ENCODE measurements around the gene CKAP2L. TPM values are rescaled to one million over a fixed set of nuclear protein-coding genes. Genes with fewer than 3 reads are reported as not detected.
"Not testable (repeated sequence)": the region's sequence is repeated elsewhere in the genome, so short reads cannot be mapped to it uniquely, and the experiment has no call there.

CKAP2L gene
- total RNA-seq, 1 donor from 2014 or later, result 0.30 TPM

DNA sequence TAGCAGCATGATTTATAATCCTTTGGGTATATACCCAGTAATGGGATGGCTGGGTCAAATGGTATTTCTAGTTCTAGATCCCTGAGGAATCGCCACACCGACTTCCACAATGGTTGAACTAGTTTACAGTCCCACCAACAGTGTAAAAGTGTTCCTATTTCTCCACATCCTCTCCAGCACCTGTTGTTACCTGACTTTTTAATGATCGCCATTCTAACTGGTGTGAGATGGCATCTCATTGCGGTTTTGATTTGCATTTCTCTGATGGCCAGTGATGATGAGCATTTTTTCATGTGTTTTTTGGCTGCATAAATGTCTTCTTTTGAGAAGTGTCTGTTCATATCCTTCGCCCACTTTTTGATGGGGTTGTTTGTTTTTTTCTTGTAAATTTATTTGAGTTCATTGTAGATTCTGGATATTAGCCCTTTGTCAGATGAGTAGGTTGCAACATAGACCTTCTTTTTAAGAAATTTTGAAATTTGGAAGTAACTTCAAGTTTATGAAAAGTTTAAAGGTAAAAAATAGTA lies 47.5 kb downstream of the CKAP2L start:
- ATAC-seq (ENCODE audit: poor library complexity); DNase-seq; intact Hi-C loops (cut with DNase I): not testable (repeated sequence)

DNA sequence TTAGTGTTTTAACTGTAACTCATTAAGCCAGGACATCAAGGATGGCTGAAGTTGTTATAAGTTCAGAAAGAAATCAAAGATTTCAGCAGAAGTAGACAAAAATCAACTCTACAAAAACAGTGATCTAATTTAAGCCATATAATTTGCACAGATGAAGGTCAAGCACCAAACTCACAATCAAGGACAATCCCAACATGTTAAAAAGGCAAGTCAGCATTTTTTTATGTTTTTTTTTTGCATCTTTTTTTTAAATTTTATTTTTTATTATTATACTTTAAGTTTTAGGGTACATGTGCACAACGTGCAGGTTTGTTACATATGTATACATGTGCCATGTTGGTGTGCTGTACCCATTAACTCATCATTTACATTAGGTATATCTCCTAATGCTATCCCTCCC lies 48.3 kb downstream of the CKAP2L start:
- ATAC-seq (ENCODE audit: poor library complexity); intact Hi-C loops (cut with DNase I); DNase-seq: not testable (repeated sequence)

DNA sequence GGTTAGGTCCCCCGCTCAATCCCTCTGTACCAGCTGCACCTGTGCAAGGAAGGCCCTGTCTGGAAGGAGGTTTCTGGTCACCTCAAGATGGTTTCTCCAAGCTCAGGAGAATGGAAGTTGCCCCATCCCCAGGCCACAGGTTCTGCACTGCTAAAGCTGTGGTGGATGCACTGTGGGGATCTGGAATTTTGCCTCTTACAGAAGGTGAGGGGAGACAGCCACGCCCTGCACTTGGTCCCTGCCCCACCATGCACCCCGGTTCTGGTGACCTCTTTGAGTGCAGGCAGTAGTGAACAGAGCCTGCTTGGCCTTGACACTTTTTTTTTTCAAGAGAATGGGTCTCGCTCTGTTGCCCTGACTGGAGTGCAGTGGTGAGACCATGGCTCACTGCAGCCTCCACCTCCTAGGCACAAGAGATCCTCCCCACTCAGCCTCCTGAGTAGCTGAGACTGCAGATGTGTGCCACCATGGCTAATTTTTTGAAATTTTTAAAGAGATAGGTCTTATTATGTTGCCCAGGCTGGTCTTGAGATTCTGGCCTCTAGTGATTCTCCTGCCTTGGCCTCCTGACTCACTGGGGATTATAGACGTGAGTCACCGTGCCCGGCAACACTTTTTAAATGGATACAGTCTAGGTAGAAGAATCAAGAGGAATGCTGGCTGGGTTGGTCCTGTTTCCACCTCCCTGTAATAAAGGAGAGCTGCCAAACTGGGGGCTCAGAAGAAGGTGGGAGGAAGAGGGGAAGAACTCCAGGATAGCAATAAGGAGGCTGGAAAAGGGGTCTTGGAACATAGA lies 49.4 kb downstream of the CKAP2L start:
- no peak for ATAC-seq (ENCODE audit: poor library complexity)
- DNase-seq, result no peak
- intact Hi-C loops (cut with DNase I), result no loop called here

DNA sequence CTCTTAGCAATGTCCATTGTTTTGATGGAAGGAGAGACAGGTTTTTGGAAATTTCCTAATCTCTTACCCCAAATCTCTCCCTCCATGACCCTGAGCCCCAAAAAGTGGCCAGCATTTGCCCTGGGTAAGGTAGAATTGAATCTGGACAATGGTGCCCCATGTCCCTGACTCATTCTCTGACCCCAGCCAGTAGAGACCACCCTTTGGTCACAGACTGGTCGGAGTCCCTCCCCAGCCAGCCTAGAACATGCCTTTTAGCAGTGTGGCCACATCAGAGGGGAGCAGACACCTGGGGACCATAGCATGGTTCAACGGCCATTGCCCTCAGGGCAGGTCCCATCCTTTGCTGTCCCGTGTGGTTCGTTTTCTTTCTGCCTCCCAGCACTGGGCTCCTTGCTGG lies 50.1 kb downstream of the CKAP2L start:
- ATAC-seq (ENCODE audit: poor library complexity) (no peak), DNase-seq (no peak)
- intact Hi-C loops (cut with DNase I), result no loop called here

DNA sequence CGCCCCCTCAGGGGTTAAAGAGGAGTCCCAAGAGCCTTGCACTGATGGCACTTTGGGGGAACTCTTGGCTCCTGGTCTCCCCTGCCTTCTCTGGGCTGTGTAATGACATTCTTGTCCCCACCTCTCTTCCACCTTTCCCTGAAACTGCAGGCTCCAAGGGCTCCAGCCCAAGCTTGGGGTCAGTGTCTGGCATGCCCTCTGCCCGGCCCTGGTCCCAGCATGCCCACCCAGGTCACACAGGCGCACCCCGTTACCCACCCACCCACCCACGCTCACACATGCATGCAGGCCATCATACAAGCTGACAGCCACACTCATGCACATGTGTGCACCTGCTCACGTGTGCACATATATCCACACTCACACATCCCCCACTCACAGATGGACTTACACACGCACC lies 50.5 kb downstream of the CKAP2L start:
- ATAC-seq (ENCODE audit: poor library complexity) (no peak), DNase-seq (no peak)
- intact Hi-C loops (cut with DNase I), result no loop called here

DNA sequence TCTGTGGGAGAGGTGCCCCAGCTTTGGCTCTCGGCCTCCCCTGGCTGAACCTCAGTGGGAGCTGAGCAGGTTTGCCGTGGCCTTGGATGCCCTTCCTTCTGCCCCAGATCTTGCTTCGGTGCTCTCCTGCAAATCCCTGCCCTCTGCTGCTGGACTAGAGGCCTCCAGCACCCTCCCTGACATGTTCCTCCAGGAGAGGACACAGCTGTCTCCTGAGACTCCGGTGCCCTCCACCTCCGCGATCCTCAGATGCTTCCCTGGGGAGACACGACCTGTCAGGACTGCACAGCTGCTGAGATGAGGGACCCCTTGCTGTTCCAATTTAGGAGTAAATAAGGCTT lies 50.9 kb downstream of the CKAP2L start:
- intact Hi-C loops (cut with DNase I), result no loop called here
- DNase-seq (no peak), ATAC-seq (ENCODE audit: poor library complexity) (no peak)

DNA sequence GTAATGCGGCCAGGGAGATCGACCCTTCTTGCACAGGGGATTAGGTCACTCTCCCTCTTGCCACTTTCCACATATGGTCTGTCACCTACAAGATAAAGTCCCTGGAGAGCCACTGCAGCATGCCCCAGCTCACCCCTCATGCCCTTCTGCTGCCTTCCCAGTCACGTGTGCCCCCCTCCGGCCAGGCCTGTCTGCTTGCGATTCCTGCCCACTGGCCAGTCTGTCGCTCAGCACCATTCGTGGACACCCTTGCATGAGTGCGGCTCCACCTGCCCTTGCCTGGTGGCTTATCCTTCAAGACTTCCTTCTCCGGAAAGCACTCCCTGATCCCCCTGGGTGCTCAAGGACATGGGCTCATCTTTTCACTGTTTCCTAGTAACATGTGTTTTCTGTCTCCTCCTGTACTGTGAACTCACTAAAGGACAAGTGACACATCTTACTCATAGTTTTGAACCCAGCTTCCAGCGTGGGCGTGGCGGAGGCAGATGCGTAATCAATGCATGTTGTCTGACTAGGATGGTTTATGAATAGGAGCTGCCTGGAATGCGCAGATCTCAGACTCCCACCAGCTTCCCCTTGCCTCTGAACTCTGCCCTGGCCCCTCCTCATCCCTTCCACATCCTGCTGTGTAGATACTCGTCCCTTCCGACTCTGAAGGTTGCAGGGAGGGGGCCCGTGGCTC lies 51.4 kb downstream of the CKAP2L start:
- intact Hi-C loops (cut with DNase I), result no loop called here
- ATAC-seq (ENCODE audit: poor library complexity) (no peak), DNase-seq (no peak)

DNA sequence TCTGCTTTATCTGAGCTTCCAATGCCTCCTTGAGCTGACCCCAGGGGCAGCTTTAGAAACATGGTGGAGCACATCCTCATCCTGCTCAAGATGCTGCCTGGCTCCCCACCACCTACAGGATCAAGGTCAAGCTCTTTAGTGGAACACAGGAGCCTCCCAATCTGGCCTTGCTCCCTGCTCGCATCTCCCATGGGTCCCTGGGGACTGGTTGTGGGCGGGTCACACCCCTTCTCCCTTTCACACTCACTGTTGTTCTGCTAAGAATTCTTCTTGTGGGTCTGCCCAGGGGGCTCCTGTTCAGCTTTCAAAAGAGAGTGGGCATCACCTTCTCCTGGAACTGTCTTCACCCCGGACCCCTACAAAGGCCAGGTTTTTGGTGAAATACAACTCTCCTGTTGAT lies 51.9 kb downstream of the CKAP2L start:
- no peak for DNase-seq
- no peak for ATAC-seq (ENCODE audit: poor library complexity)
- intact Hi-C loops (cut with DNase I), result no loop called here

DNA sequence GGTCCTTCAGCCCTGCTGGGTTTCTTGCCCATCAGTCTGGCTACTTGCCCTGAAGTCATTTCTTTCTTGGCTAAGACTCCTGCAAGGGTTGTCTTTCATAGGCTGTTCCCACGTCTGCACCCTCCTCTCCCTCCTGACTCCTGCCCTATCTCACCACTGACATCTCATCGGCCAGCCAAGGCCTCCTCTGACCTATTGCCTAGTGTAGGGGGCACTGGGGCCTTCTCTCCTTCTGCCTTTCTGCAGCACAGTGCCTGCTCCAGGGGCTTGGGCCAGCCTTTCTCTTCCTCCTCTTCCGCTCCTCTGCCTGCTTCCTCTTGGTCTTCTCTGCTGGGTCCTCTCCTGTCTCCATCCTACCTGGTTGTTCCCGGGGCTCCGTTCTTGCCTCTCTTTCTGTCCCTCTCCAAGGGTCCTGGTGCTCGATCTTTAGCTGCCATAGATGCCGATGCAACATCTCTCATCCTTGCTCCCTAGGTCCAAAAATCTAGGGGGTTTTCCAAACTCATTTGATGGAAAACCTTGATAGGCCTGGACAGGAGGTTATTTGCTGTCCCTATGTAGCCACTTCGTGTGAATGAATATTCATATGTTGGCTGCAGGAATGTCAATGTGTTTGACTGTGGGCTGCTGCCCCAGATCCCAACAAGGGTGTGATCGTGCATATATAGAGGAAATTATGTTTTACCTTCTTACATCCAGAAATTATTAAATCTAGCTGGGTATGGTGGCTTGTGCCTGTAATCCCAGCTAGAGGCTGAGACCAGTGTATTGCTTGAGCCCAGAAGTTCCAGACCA lies 53.3 kb downstream of the CKAP2L start:
- DNase-seq, result no peak
- intact Hi-C loops (cut with DNase I), result no loop called here
- ATAC-seq (ENCODE audit: poor library complexity), result no peak

DNA sequence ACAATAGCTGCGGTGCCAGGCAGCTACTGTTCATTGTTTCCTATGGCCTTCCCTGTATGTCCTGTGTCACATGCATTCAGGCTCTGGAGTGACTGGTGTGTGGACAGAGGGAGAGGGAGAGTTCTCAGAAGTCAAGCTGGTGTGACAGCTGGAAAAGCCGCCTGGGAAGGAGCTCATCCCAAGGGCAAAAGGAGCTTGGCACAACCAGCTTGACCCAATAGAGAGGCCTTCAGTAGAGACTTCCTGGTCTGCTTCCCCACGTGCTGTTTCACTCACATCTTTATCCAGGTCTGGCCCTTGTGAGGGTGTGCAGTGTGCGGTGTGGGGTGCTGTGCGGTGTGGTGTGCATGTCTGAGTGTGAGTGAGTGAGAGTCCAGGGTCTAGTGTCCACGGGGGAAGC lies 54.7 kb downstream of the CKAP2L start:
- ATAC-seq (ENCODE audit: poor library complexity), result no peak
- intact Hi-C loops (cut with DNase I), result no loop called here
- DNase-seq, result no peak

DNA sequence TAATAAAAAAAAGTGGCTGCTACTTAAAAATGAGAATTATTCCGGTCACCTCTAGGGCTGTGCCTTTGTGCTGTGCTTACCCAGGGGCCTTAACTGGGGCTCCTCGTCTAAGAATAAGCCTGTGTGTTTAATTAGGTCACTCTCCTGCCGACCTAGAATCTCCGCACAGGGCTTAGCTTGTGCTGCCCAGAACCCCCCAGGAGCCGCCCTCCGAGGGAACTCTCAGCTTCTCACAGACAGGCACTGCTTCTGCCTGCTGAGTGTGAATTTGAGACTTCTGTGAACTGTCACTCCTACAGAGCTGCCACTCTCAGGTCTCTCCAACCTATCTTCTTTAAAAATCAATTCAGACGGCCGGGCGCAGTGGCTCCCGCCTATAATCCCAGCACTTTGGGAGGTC lies 55.4 kb downstream of the CKAP2L start:
- no peak for ATAC-seq (ENCODE audit: poor library complexity)
- intact Hi-C loops (cut with DNase I), result no loop called here
- DNase-seq, result no peak

DNA sequence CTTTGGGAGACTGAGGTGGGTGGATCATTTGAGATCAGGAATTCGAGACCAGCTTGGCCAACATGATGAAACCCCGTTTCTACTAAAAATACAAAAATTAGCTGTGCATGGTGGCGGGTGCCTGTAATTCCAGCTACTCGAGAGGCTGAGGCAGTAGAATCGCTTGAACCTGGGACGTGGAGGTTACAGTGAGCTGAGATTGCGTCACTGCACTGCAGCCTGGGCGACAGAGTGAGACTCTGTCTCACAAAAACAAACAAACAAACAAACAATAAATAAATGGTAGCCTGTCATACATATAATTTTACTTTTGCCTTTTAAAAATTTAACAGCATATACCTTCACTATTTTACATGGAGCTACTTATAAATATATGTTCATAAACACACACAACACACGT lies 57.5 kb downstream of the CKAP2L start:
- ATAC-seq (ENCODE audit: poor library complexity); intact Hi-C loops (cut with DNase I); DNase-seq: not testable (repeated sequence)

DNA sequence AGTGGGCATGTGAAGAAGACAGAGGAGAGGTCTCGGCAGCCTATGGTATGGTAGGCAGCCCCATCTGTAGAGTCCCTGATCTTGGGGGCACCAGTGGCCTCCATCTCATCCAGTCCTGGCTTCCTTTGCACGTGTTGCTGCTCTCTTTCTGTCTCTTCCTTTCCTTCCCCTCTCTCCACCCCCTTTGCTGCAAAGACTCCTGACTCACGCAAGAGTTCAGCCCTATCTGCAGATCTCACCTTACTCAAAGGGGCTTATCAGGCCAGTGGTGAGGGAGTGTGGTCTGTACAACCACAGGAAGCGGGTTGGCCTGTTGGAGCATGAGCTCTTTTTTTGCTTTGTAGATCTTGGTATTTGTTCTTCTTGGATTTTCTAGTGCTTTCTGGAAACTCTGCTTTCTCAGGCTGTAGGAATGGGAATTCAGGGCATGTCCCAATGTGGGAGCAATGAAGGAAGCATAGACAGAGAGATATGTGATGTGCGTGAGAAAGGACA lies 58.2 kb downstream of the CKAP2L start:
- DNase-seq, result no peak
- ATAC-seq (ENCODE audit: poor library complexity), result no peak
- intact Hi-C loops (cut with DNase I), result no loop called here

DNA sequence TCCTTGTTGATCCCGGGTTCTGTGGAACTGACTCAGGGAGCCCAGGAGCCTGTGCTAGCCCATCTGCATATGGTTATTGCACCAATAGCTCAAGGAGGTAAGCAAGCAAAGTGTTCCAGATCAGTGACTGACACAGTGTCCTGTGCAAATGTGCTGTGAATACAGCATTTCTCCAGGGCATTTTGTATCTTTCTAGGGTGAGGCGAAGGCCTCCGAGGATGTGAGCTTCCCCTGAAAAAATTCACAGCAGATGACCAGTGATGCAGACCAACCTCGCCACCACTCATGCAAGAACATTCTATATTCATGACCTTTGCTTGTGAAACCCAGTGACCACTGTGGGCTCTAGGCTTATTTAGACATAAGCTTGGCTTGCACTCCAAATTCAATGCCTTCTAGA lies 58.8 kb downstream of the CKAP2L start:
- DNase-seq, result no peak
- intact Hi-C loops (cut with DNase I), result no loop called here
- ATAC-seq (ENCODE audit: poor library complexity), result no peak

DNA sequence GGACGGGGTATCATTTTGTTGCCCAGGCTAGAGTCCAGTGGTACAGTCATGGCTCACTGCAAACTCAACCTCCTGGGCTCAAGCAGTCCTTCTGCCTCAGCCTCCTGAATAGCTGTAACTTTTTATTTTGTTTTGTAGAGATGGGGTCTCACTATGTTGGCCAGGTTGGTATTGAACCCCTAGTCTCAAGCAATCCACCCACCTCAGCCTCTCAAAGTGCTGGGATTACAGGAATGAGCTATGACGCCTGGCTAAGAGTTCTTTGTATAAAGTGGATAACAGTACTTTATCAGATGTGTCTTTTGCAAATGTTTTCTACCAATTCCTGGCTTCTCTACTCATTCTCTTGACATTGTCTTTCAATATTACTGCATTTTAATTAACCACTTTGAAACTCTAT lies 60.7 kb downstream of the CKAP2L start:
- intact Hi-C loops (cut with DNase I), result no loop called here
- ATAC-seq (ENCODE audit: poor library complexity), result no peak

DNA sequence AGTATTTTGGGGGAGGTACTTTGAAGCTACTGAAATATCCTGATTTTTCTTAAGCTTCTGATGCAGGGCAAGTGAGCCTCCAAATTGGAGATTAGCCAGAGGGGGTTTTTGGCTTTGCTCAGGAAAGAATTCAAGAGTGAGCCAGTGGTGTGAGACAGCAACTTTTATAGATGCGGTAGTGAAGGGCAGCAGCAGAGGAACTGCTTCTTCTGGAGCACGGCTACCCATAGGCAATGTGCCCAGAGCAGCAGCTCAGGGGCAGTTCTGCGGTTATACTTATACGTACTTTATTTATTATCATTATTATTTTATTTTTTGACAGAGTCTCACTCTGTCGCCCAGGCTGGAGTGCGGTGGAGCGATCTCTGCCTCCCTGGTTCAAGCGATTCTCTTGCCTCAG lies 63.4 kb downstream of the CKAP2L start:
- DNase-seq, result no peak
- peak; percentile 71 for ATAC-seq (ENCODE audit: poor library complexity)
- intact Hi-C loops (cut with DNase I), result no loop called here

More for the DNA sequence above, 60.7 kb downstream of the CKAP2L start:
- DNase-seq, result no peak

DNA sequence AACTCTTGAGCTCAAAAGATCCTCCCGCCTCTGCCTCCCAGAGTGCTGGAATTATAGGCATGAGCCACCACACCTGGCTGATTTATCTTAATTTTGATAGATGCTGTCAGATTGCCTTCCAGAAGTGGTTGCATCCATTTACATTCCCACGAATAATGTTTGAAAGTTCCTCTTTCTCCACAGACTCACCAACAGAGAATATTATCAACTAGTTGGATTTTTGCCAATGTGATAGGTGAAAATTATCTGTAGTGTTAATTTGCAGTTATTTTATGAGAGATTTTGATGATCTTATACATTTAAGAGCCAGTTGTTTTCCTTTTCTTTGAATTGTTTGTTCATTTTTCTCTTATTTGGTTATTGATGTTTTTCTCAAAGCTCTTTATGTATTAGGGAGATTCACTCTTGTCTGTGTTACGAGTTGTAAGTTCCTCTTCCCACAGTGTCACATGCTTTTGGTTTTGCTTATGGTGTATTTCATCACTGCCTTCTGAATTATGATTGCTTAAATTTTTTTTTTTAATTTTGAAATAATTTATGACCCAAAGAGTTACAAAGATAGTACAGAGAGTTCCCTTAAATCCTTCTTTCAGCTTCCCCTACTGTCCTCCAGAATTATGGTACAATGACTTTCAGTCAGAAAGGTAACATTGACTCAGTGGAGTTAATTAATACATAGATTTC lies 64.3 kb downstream of the CKAP2L start:
- intact Hi-C loops (cut with DNase I), result no loop called here
- no peak for DNase-seq

DNA sequence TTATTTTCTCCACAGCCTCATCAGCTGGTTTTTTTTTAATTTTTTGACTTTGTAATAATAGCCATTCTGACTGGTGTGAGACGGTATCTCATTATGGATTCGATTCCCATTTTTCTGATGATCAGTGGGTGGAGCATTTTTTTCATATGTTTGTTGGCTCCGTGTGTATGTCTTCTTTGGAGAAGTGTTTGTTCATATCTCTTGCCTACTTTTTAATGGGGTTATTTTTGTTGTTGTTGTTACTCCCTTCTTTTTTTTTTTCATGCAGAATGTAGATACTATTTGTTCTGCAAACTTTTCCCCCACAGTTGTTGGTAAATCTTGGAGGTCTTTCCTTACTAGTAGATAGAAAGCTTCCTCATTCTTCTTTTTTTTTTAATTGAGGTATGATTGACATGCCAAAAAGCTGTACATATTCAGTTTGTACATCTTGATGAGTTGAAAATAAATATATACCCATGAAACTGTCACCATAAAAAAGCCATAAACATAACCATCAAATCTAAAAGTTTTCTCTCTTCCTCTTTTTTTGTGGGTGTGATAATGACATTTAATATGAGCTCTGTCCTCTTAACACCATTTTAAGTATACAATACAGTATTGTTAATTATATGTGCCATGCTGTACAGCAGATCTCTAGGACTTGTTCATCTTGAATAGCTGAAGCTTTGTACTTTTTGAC lies 65.4 kb downstream of the CKAP2L start:
- intact Hi-C loops (cut with DNase I), result no loop called here
- DNase-seq (no peak), ATAC-seq (ENCODE audit: poor library complexity) (no peak)

More for the DNA sequence above, 64.3 kb downstream of the CKAP2L start:
- peak; percentile 55 for ATAC-seq (ENCODE audit: poor library complexity)
